ENCODE measurements around the gene FOXO3.

GRCh38 chr6:108597572-108598304 is 37.0 kb downstream of the FOXO3 start:
- TF ChIP-seq POLR2A (IDR thresholded peaks at IDR 0.05), result no peak
- TF ChIP-seq CTCF (IDR thresholded peaks at IDR 0.05), result no peak

Data from uterus (tissue), 2 donors.